ENCODE results near the gene DISP3.

DISP3 gene

DNA sequence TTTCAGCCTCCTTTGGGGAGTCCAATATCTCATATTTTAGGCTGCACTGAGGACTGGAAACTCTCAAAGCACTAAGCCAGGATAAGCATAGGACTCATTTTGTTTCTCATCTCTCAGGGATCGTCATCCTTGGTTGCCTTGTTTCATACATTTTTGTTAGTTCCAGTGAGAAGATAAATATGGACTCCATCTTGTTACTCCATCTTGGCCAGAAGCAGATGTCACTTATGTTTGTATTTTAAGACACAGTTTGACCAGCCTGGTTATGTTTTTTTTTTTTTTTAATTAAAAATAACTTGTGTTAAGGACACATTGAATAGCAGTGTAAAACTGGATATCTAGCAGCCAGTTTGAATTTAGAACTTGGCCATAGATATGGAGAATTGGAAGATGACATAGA is 34.7 kb downstream of the DISP3 start:
- in situ Hi-C loops (cut with HindIII; ENCODE audit: low sequenced_read_pairs): no loop called here

DNA sequence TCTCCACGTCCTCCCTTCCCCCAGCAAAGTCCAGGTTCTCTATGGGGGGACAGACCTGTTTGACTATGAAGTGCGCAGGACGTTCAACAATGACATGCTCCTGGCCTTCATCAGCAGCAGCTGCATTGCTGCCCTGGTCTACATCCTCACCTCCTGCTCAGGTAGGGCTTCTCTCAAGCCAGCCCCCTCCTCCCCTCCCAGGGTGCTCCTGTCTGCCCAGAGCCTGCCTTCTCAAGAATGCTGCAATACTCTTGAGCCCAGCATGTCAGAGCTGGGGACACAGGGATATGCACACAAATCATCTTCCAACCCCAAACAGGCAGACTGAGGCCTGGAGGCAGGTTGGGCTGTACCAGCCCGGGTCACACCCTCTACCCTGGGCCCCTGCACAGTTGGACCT is 35.4 kb downstream of the DISP3 start:
- in situ Hi-C loops (cut with HindIII; ENCODE audit: low sequenced_read_pairs): no loop called here

DNA sequence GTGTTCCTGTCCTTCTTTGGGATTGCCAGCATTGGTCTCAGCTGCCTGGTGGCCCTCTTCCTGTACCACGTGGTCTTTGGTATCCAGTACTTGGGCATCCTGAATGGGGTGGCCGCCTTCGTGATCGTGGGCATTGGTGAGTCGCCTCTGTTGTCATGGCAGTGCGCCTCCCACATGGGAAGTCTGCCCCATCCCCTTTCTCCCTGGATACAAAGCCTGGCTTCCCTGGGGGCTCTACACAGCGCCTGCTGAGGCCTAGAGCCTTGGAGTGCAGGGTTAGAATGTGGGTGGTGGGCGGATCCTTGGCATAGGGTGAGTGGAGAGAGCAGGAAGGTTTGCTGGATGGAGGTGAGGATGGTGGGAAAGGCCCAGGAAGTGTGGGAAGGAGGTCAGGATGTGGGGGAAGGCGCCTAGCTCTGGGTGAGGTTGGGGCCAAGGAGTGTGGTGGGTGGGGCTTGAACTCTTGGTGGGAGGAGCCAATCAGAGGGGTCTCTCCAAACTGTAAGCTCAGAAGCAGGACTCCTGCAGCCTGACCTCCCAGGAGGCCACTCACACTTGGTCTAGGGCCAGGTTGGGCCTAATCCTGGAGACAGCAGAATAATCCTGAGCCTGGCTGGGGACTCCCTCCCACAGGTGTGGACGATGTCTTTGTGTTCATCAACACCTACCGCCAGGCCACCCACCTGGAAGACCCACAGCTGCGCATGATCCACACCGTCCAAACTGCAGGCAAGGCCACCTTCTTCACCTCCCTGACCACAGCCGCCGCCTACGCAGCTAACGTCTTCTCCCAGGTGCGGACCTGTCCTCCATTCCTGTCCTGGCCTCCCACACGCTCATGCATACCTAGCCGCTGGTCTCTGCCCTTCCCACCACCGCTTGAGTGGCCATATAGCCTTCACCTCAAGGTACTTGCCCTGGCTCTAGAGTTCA is 36.7 kb downstream of the DISP3 start:
- in situ Hi-C loops (cut with HindIII; ENCODE audit: low sequenced_read_pairs): no loop called here

DNA sequence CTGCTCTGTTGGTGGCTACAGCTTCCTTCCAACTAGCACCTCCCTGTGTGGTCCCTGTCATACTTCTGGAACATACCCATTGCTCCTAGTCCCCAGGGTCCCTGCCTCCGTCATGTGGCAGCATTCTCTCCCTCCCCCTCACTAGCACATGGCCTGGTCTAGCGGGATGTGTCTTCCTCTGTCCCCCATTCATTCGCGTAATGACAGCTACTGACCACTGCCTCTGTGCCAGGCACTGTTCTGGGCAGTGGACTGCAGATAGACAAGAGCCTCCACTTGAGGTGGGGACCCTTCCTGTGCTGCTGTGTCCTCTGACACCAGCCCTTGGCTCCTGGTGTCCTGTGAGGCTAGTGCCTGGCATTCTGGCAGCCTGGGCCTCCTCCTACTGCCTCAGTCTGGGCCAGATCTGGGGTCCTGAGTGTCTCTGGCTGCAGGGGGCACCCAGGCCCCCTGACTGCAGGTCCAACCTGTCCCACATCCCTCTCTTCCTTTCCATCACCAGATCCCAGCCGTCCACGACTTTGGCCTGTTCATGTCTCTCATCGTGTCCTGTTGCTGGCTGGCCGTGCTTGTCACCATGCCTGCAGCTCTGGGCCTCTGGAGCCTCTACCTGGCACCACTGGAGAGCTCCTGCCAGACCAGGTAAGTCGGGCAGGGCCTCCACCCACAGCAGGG is 38.1 kb downstream of the DISP3 start:
- in situ Hi-C loops (cut with HindIII; ENCODE audit: low sequenced_read_pairs): no loop called here

- in situ Hi-C loops (cut with HindIII; ENCODE audit: low sequenced_read_pairs): no loop called here
Observed at GRCh38 chr1:11518016-11518701, 39.2 kb downstream of the DISP3 start.

DNA sequence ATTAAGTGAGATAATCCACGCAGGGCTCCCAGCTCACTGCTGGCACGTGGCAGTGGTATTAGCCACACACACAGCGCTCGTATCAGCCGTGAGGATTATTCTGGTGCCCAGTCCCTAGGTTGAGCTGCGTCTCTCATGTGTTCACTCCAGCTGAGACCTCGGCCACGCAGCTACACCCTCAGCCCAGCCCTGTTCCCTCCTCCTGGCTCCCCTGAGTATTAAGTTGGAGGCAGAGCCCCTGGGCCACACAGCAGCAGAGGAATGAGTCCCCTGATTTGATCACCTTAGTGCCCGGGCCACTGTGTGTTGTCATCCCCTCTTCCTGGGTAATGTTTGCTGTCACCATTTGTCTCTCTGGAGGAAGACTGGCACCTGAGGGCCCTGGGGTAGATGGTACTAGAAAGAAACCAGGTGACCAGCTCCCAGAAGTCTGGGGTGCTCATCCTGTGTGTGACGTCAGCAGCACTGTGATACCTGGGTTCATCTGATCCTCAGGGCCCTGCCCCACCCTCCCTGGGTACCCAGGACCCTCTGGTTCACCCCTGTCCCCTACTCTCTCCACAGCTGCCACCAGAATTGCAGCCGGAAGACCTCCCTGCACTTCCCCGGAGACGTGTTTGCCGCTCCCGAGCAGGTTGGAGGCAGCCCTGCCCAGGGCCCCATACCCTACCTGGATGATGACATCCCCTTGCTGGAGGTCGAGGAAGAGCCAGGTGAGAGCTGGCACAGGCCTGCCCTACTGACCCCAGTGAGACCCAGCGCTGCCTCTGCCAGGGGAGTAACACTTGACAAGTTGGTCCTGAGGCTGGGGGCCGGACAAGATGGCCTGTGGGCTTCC is 40.1 kb downstream of the DISP3 start:
- in situ Hi-C loops (cut with HindIII; ENCODE audit: low sequenced_read_pairs): no loop called here

GRCh38 chr1:11519629-11520031 is 40.7 kb downstream of the DISP3 start:
- in situ Hi-C loops (cut with HindIII; ENCODE audit: low sequenced_read_pairs): no loop called here

- in situ Hi-C loops (cut with HindIII; ENCODE audit: low sequenced_read_pairs): no loop called here
Observed at GRCh38 chr1:11520531-11521233, 41.7 kb downstream of the DISP3 start.

GRCh38 chr1:11521582-11522399 is 42.8 kb downstream of the DISP3 start:
- in situ Hi-C loops (cut with HindIII; ENCODE audit: low sequenced_read_pairs): no loop called here

DNA sequence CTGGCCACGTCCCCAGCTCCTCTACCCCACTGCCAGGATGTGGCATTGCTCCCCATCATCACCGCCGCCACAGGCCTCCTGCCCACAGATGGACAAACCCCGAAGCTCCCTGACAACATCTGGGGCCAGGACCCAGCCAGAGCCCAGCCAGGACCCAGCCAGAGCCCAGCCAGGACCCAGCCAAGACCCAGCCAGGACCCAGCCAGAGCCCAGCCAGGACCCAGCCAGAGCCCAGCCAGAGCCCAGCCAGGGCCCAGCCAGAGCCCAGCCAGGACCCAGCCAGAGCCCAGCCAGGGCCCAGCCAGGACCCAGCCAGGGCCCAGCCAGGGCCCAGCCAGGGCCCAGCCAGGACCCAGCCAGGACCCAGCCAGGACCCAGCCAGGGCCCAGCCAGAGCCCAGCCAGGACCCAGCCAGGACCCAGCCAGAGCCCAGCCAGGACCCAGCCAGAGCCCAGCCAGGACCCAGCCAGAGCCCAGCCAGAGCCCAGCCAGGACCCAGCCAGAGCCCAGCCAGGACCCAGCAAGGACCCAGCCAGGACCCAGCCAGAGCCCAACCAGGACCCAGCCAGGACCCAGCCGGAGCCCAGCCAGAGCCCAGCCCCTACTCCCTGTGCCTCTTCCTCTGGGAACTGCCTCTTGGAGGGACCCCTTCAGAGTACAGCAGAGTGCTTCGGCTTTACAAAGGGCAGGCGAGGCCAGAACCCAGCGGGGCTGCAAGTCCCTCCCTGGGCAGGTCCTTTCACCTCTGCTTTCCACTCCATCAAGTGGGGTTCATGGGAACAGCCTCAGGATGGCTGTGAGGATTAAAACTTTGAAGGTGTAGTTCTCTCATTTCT is 43.7 kb downstream of the DISP3 start:
- in situ Hi-C loops (cut with HindIII; ENCODE audit: low sequenced_read_pairs): no loop called here

DNA sequence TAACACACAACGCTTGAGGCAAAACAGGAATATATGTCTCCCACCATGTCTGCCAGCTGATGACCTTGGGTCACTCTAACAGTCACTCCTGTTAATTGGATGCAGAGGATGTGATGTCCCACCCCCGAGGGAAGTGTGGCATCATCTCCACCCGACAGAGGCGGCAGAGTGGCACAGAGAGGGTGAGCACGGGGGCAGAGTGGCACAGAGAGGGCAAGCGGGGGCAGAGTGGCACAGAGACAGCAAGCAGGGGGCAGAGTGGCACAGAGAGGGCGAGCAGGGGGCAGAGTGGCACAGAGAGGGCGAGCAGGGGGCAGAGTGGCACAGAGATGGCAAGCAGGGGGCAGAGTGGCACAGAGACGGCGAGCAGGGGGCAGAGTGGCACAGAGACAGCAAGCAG is 44.3 kb downstream of the DISP3 start:
- in situ Hi-C loops (cut with HindIII; ENCODE audit: low sequenced_read_pairs): no loop called here

GRCh38 chr1:11523746-11524464 is 45.0 kb downstream of the DISP3 start:
- in situ Hi-C loops (cut with HindIII; ENCODE audit: low sequenced_read_pairs): no loop called here

- in situ Hi-C loops (cut with HindIII; ENCODE audit: low sequenced_read_pairs): no loop called here
Observed at GRCh38 chr1:11524465-11525150, 45.7 kb downstream of the DISP3 start.

DNA sequence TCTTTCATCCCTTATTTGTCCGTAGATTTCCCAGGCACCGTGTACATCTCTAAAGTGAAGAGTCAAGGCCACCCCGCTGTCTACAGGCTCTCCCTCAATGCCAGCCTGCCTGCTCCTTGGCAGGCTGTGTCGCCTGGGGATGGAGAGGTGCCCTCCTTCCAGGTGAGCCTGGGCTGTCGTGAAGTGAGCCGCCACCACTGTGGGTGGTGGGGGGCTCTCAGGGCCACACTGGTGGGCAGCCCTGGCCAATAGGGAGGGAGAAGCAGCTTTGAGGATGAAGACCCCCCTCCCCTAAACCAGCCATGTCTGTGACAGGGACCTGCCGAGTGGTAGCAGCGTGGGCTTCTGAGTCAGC is 46.2 kb downstream of the DISP3 start:
- in situ Hi-C loops (cut with HindIII; ENCODE audit: low sequenced_read_pairs): no loop called here

DNA sequence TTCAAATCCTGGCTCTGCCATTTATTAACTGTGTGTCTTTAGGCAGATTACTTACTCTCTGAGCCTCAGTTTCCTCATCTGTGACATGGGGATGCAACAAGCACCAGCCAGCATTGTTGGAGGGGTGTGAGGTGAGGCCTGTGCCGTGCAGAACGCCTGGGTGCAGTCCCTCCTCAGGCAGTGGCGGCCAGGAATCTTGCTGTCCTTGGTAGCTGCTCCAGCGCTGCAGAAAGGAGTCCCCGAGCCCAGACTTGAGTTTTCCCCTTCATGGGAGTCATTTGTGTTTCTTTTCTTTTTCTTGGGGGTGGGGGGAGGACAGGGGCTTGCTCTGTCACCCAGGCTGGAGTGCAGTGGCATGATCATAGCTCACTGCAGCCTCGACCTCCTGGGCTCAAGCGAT is 46.6 kb downstream of the DISP3 start:
- in situ Hi-C loops (cut with HindIII; ENCODE audit: low sequenced_read_pairs): no loop called here

- in situ Hi-C loops (cut with HindIII; ENCODE audit: low sequenced_read_pairs): no loop called here
Observed at GRCh38 chr1:11526071-11526895, 47.3 kb downstream of the DISP3 start.
